K562 (cell line): Measurements from ENCODE around the gene SIGMAR1. TPM values are rescaled to one million over a fixed set of nuclear protein-coding genes. Genes with fewer than 3 reads are reported as not detected.

Experiments
- ATAC-seq: fragments of 200-7000 bp; cut with Tn5 transposase; 3 replicates; pipeline ENCODE4 v1.9.1; 2020; ENCODE audit warnings: moderate library complexity
- BruUV-seq: library from RNA; stranded (reverse); fragments of 400-500 nt; replicated peaks from 2 replicates; lab custom pipeline; 2021; lab: Mats Ljungman, UMichigan
- CTCF ChIA-PET: fragments of 300-600 bp; formaldehyde crosslinking; extraction: SDS; loops from one replicate; lab custom pipeline; 2021; ENCODE audit warnings: low intra/inter-chr PET ratio; lab: Yijun Ruan, JAX
- POLR2A ChIA-PET: fragments of 300-600, 350-650 bp; sonication (Branson Sonifier 250); formaldehyde crosslinking; extraction: SDS; loops from one replicate; lab custom pipeline; 2021; ENCODE audit warnings: antibody characterized with exemption, inconsistent platforms; lab: Yijun Ruan, JAX
- DNase-seq, 4 experiments: peaks; one replicate each; pipeline versions ENCODE4 v3.0.0 to v3.0.0-alpha.2; 2011 to 2018; ENCODE audit warnings: low spot score in 3 of 4, mixed read lengths in 3 of 4; ENCODE audit errors: extremely low read depth in 1 of 4
- FAIRE-seq: peaks from 2 replicates; lab custom pipeline; 2011; peaks lifted over from hg19 to GRCh38; lab: Jason Lieb, UNC
- H2AFZ ChIP-seq: 2 replicates; pipeline ENCODE4 v1.6.0; 2011; ENCODE audit warnings: low read depth, low read length, control low read depth, inconsistent platforms
- H3K27ac ChIP-seq: fragments of 200-600 bp; 3 replicates; pipeline ENCODE4 v1.8.0; 2011; ENCODE audit warnings: low read depth, mild to moderate bottlenecking, control low read depth, inconsistent platforms, low read length, moderate library complexity, mixed read lengths; ENCODE audit errors: extremely low read depth
- H3K27me3 ChIP-seq, 2 experiments: fragments of 300-600 bp in 1 of 2; 2 replicates in 1 of 2; 3 replicates in 1 of 2; pipeline versions ENCODE4 v1.6.0 to v1.8.0; 2011; ENCODE audit warnings: inconsistent platforms in 2 of 2, low read length in 2 of 2, mild to moderate bottlenecking in 1 of 2, mixed read lengths in 1 of 2, moderate library complexity in 1 of 2; ENCODE audit not compliant: control insufficient read depth in 2 of 2, insufficient read depth in 2 of 2
- H3K36me3 ChIP-seq: fragments of 300-600 bp; 3 replicates; pipeline ENCODE4 v1.8.0; 2011; ENCODE audit warnings: mild to moderate bottlenecking, low read length, inconsistent platforms; ENCODE audit not compliant: control insufficient read depth, insufficient read depth
- H3K4me1 ChIP-seq, 2 experiments: fragments of 200-600 bp in 1 of 2; replicated peaks in 1 of 2; 2 replicates in 1 of 2; 3 replicates in 1 of 2; pipeline versions ENCODE4 v1.5.1 to v1.8.0; 2011; ENCODE audit warnings: inconsistent platforms in 2 of 2, low read length in 2 of 2, mild to moderate bottlenecking in 1 of 2, mixed read lengths in 1 of 2, moderate library complexity in 1 of 2; ENCODE audit not compliant: control insufficient read depth in 2 of 2, insufficient read depth in 2 of 2
- H3K4me2 ChIP-seq: 2 replicates; pipeline ENCODE4 v1.6.1; 2011; ENCODE audit warnings: low read length, control low read depth, inconsistent platforms, mixed read lengths; ENCODE audit not compliant: insufficient read depth
- H3K4me3 ChIP-seq: fragments of 200-600 bp; sonication (generic), shearing (Covaris generic); 2 replicates; pipeline ENCODE4 v1.5.1; 2016; ENCODE audit warnings: control low read depth, inconsistent platforms
- H3K79me2 ChIP-seq: fragments of 200-600 bp; 3 replicates; pipeline ENCODE4 v1.8.0; 2011; ENCODE audit warnings: low read length, inconsistent platforms; ENCODE audit not compliant: control insufficient read depth, insufficient read depth
- H3K9ac ChIP-seq, 2 experiments: 2 replicates each; pipeline versions ENCODE4 v1.6.0 to v1.6.1; 2011; ENCODE audit warnings: low read depth in 2 of 2, low read length in 2 of 2, control low read depth in 1 of 2, inconsistent platforms in 1 of 2, mild to moderate bottlenecking in 1 of 2, mixed read lengths in 1 of 2; ENCODE audit not compliant: insufficient read depth in 1 of 2
- H3K9me1 ChIP-seq: one replicate; pipeline ENCODE4 v1.6.0; 2011; ENCODE audit warnings: inconsistent platforms, mild to moderate bottlenecking, low read length, moderate library complexity; ENCODE audit not compliant: control insufficient read depth, insufficient read depth
- H3K9me3 ChIP-seq: replicated peaks from 2 replicates; pipeline ENCODE4 v1.5.1; 2011; ENCODE audit warnings: low read depth, low read length, inconsistent platforms; ENCODE audit not compliant: control insufficient read depth, insufficient read depth
- H4K20me1 ChIP-seq: replicated peaks from 2 replicates; pipeline ENCODE4 v1.6.1; 2011; ENCODE audit warnings: low read length, inconsistent platforms, mixed read lengths; ENCODE audit not compliant: control insufficient read depth, insufficient read depth
- GTF2E2 ChIP-seq: fragments of 200-800 bp; sonication (Bioruptor generic); IDR thresholded peaks from 2 replicates; pipeline ENCODE4 v1.6.1; 2016; ENCODE audit warnings: missing genetic modification characterization, missing compliant biosample characterization
- HDAC1 ChIP-seq, 2 experiments: fragments of 450-650 bp; IDR thresholded peaks; 2 replicates each; pipeline ENCODE4 v1.6.1; 2016 to 2017; ENCODE audit warnings: inconsistent platforms in 1 of 2, mild to moderate bottlenecking in 1 of 2, moderate library complexity in 1 of 2
- NR1H2 ChIP-seq: sonication (generic); formaldehyde crosslinking; IDR thresholded peaks from 2 replicates; pipeline ENCODE4 v1.4.0; 2020; ENCODE audit warnings: mild to moderate bottlenecking, missing genetic modification reagents
- PCBP2 ChIP-seq: fragments of 200-400 bp; formaldehyde crosslinking; IDR thresholded peaks from 2 replicates; pipeline ENCODE4 v1.6.1; 2018; ENCODE audit warnings: low read length, low read depth, mild to moderate bottlenecking, moderate library complexity; ENCODE audit not compliant: poor library complexity, severe bottlenecking
- POLR2AphosphoS5 ChIP-seq: IDR thresholded peaks from 2 replicates; pipeline ENCODE4 v1.6.1; 2011; ENCODE audit warnings: mild to moderate bottlenecking, low read depth, low read length, moderate library complexity; ENCODE audit not compliant: control insufficient read depth, insufficient read depth
- POLR2B ChIP-seq: fragments of 450-650 bp; IDR thresholded peaks from 2 replicates; pipeline ENCODE4 v1.6.1; 2018; ENCODE audit warnings: low read depth; ENCODE audit not compliant: partially characterized antibody
- SMC3 ChIP-seq: conservative IDR thresholded peaks from 2 replicates; pipeline ENCODE4 v1.6.1; 2011; ENCODE audit warnings: low read depth, low read length, improper control_type of control experiment; ENCODE audit not compliant: insufficient read depth
- TCF3 ChIP-seq: sonication (generic); formaldehyde crosslinking; IDR thresholded peaks from 2 replicates; pipeline ENCODE4 v1.4.0; 2020; ENCODE audit warnings: mild to moderate bottlenecking, missing genetic modification reagents
- XRCC5 ChIP-seq: fragments of 200-400 bp; formaldehyde crosslinking; IDR thresholded peaks from 2 replicates; pipeline ENCODE4 v1.6.1; 2017; ENCODE audit warnings: low read depth, mild to moderate bottlenecking, low read length
- ZNF436 ChIP-seq: fragments of 250-450, 450-650 bp; sonication (Bioruptor Pico); formaldehyde crosslinking; IDR thresholded peaks from 2 replicates; pipeline ENCODE4 v1.7.0; 2020; ENCODE audit warnings: mild to moderate bottlenecking
- ZNF584 ChIP-seq: fragments of 200-800 bp; sonication (Bioruptor generic); IDR thresholded peaks from 2 replicates; pipeline ENCODE4 v1.6.1; 2016; ENCODE audit warnings: low read depth, mild to moderate bottlenecking, missing genetic modification characterization, missing compliant biosample characterization
- WGBS: fragments of 100-300 bp; shearing (Covaris generic); methylation state at CpG from one replicate; pipeline ENCODE4 v1.1.6; 2016; ENCODE audit warnings: low coverage, mixed read lengths; ENCODE audit not compliant: insufficient coverage; ENCODE audit errors: missing lambda C conversion rate; 5-methylcytosine and 5-hydroxymethylcytosine counted together
- in situ Hi-C: fragments of 300-500 bp; cut with MboI; formaldehyde crosslinking; loops from 4 replicates; pipeline ENCODE4 v1.15.0; 2018; ENCODE audit warnings: inconsistent platforms, mixed read lengths
- intact Hi-C: fragments of 100-400 bp; cut with micrococcal nuclease; formaldehyde crosslinking; loops from 2 replicates; pipeline ENCODE4 v1.14.2; 2022
- polyA plus RNA-seq, 8 experiments: library from polyadenylated mRNA; depleted of rRNA in 4 of 8; stranded (reverse) in 5 of 8; unstranded in 3 of 8; fragments of >200 nt; fragmentation: Nextera tagmentation in 2 of 8; fragmentation: Illumina TruSeq in 1 of 8; extraction: Ambion mirVana in 2 of 8; extraction: Trizol in 1 of 8; gene quantifications; 2 replicates each; pipeline versions ENCODE4 v1.2.1 to v1.2.3, GENCODE V29; 2011 to 2014; ENCODE audit warnings: inconsistent platforms in 1 of 8, missing spikeins in 1 of 8
- total RNA-seq, 7 experiments: library from RNA; depleted of rRNA in 6 of 7; stranded (reverse); fragments of >200 nt in 6 of 7; fragmentation: Illumina TruSeq in 2 of 7; extraction: Trizol in 2 of 7; gene quantifications; 2 replicates each; pipeline versions ENCODE4 v1.2.1 to v1.2.3, GENCODE V29; 2011 to 2021; ENCODE audit warnings: low replicate concordance in 1 of 7
- TF ChIP-seq, protein P1 (sequence below): fragments of 250-450 bp; sonication (Bioruptor Pico); IDR thresholded peaks from 2 replicates; pipeline ENCODE4 v1.4.0; 2020; ENCODE audit warnings: mild to moderate bottlenecking
- TF ChIP-seq, protein P2 (sequence below), 2 experiments: IDR thresholded peaks; 2 replicates each; pipeline ENCODE4 v1.6.1; 2012; ENCODE audit warnings: improper control_type of control experiment in 2 of 2, low read depth in 2 of 2, low read length in 2 of 2, borderline replicate concordance in 1 of 2

SIGMAR1 gene
- total and polyA plus RNA-seq, 9 of the 15 experiments (the other 6 are each of a cell fraction or from before 2014, with no cell fraction given): 6.9 to 80.0 (median 35.2) TPM

DNA sequence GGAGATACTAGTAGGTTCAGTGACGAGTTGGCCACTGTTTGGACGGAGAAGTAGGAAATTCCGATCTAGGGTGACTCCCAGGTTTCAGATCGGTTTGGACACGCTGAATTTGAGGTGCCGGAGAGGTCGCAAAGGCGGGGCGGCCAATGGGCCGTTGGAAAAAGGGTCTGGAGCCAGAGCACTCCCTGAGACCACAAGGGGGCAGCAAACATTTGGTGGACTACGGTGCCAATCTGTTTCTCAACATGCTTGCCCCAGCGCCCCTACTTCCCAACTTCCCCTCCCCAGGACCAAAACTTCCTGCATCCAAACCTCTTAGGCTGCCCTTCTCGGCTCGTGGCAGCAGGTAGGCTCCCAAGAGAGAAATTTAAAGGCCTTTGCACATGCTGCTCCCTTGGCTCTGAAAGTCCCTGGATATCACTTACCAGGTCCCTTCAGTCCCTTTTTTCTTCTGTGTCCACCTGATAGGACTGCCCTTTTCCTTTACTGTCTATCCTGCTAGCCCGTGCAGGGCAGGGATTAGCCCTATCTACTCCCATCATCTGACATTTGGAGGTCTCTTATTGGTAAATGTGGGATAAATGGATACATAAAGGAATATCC is 24.7 kb downstream of the SIGMAR1 start (continued):
- TF ChIP-seq ZNF436 (CRISPR knock-in tag): no peak
- TF ChIP-seq XRCC5: peak; percentile 25; the same call in 1 of the 2 replicates
- no peak for TF ChIP-seq ZNF584 (CRISPR knock-in tag)
- peak; percentile 43 for TF ChIP-seq SMC3
- TF ChIP-seq TCF3 (CRISPR knock-in tag): no peak

DNA sequence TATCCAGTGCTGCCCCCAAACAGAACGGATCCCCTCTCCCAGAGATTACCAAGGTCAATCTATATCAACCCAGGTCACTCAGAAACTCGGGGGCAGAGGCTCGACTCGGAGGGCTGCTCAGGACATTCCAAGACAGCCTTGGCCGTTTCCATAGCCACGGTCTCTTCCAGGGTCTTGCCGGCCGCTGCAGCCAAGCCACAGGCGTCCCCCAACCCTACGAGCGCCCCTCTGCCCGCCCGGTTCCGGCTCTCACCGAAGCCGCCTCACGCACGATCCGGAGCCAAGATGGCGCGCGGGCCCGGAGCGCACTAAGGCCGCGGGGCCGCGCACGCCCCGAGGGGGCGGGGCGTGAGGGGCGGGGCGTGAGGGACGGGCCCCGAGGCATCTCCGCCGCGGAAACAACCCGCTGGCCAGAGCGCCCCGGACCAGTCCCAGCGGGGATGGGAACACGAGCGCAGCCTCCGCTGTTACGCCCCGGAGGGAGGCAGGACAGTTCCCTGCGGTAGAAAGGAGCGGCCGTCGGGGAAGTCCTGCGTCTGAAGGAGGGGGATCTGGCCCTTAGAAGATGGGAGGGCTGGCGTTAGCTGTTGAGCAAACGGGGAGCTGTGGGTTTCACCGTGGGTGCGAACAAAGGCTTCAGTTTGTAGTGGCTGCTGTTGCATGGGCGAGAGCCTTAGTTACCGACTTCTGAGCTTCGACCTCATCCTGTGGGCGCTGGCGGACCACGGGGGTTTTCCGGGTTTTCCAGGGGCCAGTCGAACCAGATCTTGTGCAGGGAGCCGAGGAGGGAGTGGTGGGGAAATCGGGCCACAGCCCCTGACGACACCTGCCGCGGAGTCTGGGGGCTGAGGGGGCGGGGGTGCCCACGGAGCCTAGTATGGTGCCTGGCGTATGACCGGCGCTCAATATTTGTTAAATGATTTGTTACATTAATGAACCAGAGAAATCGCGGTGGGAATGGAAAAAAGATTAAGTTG is 25.5 kb downstream of the SIGMAR1 start, which contains the start of gene RPP25L:
RPP25L (minus strand) TSS at position 287 of the 977 bp plus-strand sequence. CDS start 801 bp downstream, outside the sequence.
- POLR2A ChIA-PET: interaction anchor here (0.6 to 1.3 kb wide), 5 partner anchors 8 to 181 kb away, joined by 3 to 4 read pairs (median 4); partner anchors contain the start of gene DCTN3
- Histone ChIP-seq H3K27ac (peak within 1 kb of the TSS; percentile 86), H3K9me3 (no peaks in the 10 kb centered on the region), H3K4me1 (peaks cover 7 to 19% of the 10 kb centered on the region in 2 experiments; a peak in 4 of 5 replicates), H2AFZ (peak within 1 kb of the TSS; percentile 94), H4K20me1 (no peaks in the 10 kb centered on the region; the same call in 1 of the 2 replicates), H3K4me2 (peak within 1 kb of the TSS; percentile 93), H3K36me3 (peaks cover 15% of the 10 kb centered on the region; the same call in 1 of the 3 replicates), H3K9me1 (no peaks in the 10 kb centered on the region), H3K27me3 (no peaks in the 10 kb centered on the region), H3K79me2 (peaks cover 17% of the 10 kb centered on the region), H3K9ac (peak within 1 kb of the TSS; percentile 89 to 92), H3K4me3 (peak within 1 kb of the TSS; percentile 60)
- no TSS peak for BruUV-seq
- ATAC-seq (peak; percentile 96), DNase-seq (peak; percentile 85 to 90 (median 88)), FAIRE-seq (no peak)
- intact Hi-C loops: loop anchor here (10.0 kb wide), 1 partner anchor 93 kb away; no protein-coding TSS in a partner anchor
- CTCF ChIA-PET: interaction anchor here (1.3 to 2.8 kb wide), 2 partner anchors 22 to 90 kb away, joined by 7 to 15 read pairs; no protein-coding TSS in a partner anchor
- WGBS: 2% methylated on average over 37 of the region's 77 CpGs
- in situ Hi-C loops: no loop called here
- TF ChIP-seq, protein P1, sequence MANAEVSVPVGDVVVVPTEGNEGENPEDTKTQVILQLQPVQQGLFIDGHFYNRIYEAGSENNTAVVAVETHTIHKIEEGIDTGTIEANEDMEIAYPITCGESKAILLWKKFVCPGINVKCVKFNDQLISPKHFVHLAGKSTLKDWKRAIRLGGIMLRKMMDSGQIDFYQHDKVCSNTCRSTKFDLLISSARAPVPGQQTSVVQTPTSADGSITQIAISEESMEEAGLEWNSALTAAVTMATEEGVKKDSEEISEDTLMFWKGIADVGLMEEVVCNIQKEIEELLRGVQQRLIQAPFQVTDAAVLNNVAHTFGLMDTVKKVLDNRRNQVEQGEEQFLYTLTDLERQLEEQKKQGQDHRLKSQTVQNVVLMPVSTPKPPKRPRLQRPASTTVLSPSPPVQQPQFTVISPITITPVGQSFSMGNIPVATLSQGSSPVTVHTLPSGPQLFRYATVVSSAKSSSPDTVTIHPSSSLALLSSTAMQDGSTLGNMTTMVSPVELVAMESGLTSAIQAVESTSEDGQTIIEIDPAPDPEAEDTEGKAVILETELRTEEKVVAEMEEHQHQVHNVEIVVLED (CRISPR knock-in tag): peak; percentile 64
- no peak for TF ChIP-seq PCBP2
- TF ChIP-seq, protein P2, sequence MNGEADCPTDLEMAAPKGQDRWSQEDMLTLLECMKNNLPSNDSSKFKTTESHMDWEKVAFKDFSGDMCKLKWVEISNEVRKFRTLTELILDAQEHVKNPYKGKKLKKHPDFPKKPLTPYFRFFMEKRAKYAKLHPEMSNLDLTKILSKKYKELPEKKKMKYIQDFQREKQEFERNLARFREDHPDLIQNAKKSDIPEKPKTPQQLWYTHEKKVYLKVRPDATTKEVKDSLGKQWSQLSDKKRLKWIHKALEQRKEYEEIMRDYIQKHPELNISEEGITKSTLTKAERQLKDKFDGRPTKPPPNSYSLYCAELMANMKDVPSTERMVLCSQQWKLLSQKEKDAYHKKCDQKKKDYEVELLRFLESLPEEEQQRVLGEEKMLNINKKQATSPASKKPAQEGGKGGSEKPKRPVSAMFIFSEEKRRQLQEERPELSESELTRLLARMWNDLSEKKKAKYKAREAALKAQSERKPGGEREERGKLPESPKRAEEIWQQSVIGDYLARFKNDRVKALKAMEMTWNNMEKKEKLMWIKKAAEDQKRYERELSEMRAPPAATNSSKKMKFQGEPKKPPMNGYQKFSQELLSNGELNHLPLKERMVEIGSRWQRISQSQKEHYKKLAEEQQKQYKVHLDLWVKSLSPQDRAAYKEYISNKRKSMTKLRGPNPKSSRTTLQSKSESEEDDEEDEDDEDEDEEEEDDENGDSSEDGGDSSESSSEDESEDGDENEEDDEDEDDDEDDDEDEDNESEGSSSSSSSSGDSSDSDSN (IDR thresholded peaks at IDR 0.05; ENCODE audit: borderline replicate concordance in 1 of 2, low read depth in 2 of 2, low read length in 2 of 2): peak in 1 of 2 experiments; percentile 64; a peak in 1 of 4 replicates
- peak; percentile 69 for TF ChIP-seq GTF2E2 (tag)
- 0 out of 4 replicates have a peak, but pooled peaks of 1 of the 2 experiments have one; percentile 47 for TF ChIP-seq HDAC1 (IDR thresholded peaks at IDR 0.05)
- TF ChIP-seq POLR2B: peak; percentile 61
- no peak for TF ChIP-seq NR1H2 (CRISPR knock-in tag)
- peak; percentile 80 for TF ChIP-seq POLR2AphosphoS5
